ENCODE results near the gene ZNF155.

The ZNF155 gene

DNA sequence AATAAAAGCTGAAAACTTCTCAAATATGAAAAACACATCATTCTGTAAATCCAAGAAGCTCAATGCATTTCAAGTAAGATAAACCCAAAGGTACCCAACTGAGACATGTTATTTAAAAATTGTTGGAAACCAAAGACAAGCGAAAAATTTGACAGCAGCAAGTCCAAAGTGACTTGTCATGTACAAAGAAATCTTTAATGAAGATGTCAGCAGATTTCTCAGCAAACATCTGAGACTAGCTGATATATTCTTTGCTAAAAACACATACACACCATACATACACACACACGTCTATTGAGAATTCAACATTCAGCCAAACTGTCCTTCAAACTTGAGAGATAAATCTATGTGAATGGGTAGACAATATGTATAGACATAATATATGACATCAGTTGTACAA is 35.5 kb downstream of the ZNF155 start:
- no peaks in the 10 kb centered on the region for H3K36me3 ChIP-seq (ENCODE audit: control insufficient read depth, insufficient read depth, low read length)
- H3K27ac ChIP-seq (ENCODE audit: low read depth, low read length), result no peak overlapping the region
- H3K27me3 ChIP-seq (ENCODE audit: control insufficient read depth, insufficient read depth, low read length), result no peaks in the 10 kb centered on the region
- no peak overlapping the region for H3K9ac ChIP-seq (ENCODE audit: low read length)
- H3K4me1 ChIP-seq (ENCODE audit: control insufficient read depth, insufficient read depth, low read length), result no peaks in the 10 kb centered on the region
- no peak overlapping the region for H3K4me3 ChIP-seq (ENCODE audit: low read length)

DNA sequence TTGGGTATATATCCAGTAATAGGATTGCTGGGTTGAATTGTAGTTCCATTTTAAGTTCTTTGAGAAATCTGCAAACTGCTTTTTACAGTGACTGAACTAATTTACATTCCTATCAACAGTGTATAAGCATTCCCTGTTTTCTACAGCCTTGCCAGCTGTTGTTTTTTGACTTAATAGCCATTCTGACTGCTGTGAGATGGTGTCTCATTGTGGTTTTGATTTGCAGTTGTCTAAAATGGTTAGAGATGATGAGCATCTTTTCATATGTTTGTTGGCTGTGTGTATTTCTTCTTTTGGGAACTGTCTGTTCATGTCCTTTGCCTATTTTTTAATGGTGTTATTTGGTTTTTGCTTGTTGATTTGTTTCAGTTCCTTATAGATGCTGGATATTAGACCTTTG is 37.2 kb downstream of the ZNF155 start:
- Histone ChIP-seq H3K4me3 (ENCODE audit: low read length) (no peak overlapping the region), H3K27me3 (ENCODE audit: control insufficient read depth, insufficient read depth, low read length) (no peaks in the 10 kb centered on the region), H3K4me1 (ENCODE audit: control insufficient read depth, insufficient read depth, low read length) (no peaks in the 10 kb centered on the region), H3K9ac (ENCODE audit: low read length) (no peak overlapping the region), H3K36me3 (ENCODE audit: control insufficient read depth, insufficient read depth, low read length) (no peaks in the 10 kb centered on the region), H3K27ac (ENCODE audit: low read depth, low read length) (no peak overlapping the region)

DNA sequence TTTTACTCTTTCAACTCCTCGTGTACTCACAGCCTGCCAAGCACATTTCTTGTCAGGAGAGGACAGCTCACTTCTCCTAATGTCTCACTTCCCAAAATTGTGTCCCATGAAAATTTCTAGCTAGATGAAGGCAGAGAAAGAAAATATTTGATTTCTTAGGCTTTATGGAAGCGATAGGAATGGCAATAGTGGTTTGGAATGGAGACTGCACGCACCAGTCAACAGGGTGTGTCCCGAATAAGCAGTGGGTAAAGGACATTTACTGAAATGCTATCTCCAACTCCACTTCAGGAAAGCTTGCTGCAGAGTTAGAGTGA is 40.9 kb downstream of the ZNF155 start:
- no peaks in the 10 kb centered on the region for H3K4me1 ChIP-seq (ENCODE audit: control insufficient read depth, insufficient read depth, low read length)
- peak overlapping the region; percentile 94 for H3K4me3 ChIP-seq (ENCODE audit: low read length)
- no peak overlapping the region for H3K9ac ChIP-seq (ENCODE audit: low read length)
- H3K36me3 ChIP-seq (ENCODE audit: control insufficient read depth, insufficient read depth, low read length), result peaks cover 13% of the 10 kb centered on the region
- no peaks in the 10 kb centered on the region for H3K27me3 ChIP-seq (ENCODE audit: control insufficient read depth, insufficient read depth, low read length)
- peak overlapping the region; percentile 28 for H3K27ac ChIP-seq (ENCODE audit: low read depth, low read length)

DNA sequence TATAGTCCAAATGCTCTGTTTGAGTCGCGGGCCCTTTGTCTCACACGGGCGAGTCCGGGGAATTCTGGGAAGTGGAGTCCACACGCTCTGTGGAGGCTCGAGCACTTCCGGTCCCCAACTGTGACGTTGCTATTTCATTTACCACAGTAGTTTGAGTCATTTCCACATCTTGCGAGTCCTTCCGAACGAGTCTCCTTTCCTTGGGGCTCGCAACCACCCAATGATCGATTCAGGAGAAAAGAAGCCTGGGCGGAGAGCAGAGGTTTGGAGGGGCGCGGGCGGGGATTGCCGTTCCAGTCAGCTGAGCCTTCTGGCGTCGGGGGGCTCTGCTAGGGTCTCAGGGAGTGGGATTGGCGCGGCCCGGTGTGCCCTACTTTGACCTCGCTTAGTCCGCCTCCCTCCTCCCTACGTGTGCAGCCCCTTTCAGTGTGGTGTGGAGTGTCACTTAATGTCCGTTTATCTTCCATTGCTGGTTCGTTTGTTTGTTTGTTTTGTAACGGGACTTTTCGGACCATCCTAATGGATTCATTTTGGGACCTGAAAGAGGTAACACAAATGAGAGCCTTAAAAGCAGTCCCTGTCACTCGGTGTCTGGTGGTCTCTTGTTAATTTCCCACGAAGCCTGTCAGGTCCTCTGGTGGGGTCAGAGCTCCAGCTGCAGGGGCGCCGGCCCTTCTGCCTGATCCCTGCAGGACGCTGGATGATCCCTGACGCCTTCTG is 41.4 kb downstream of the ZNF155 start, which contains the start of gene ZNF222:
ZNF222 (plus strand) TSS at position 163 of the 720 bp plus-strand sequence; CDS start at position 221, 58 bp downstream.
- H3K36me3 ChIP-seq (ENCODE audit: control insufficient read depth, insufficient read depth, low read length), result peaks cover 13% of the 10 kb centered on the region
- H3K27ac ChIP-seq (ENCODE audit: low read depth, low read length), result peak within 1 kb of the TSS; percentile 28
- H3K4me1 ChIP-seq (ENCODE audit: control insufficient read depth, insufficient read depth, low read length), result no peaks in the 10 kb centered on the region
- H3K27me3 ChIP-seq (ENCODE audit: control insufficient read depth, insufficient read depth, low read length), result no peaks in the 10 kb centered on the region
- peak within 1 kb of the TSS; percentile 94 for H3K4me3 ChIP-seq (ENCODE audit: low read length)
- peak within 1 kb of the TSS; percentile 34 for H3K9ac ChIP-seq (ENCODE audit: low read length)

DNA sequence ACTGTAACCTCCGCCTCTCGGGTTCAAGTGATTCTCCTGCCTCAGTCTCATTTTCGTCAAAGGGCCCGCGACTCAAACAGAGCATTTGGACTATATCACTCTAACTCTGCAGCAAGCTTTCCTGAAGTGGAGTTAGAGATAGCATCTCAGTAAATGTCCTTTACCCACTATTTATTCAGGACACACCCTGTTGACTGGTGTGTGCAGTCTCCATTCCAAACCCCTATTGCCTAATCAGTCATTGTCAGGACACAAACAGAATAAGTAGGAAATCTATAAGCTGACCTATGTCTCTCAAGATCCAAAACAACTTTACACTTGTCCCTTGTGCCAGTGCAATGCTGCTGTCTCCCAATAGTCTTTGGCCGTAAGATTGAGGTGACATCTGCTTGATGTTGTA is 42.6 kb downstream of the ZNF155 start:
- Histone ChIP-seq H3K4me1 (ENCODE audit: control insufficient read depth, insufficient read depth, low read length) (no peaks in the 10 kb centered on the region), H3K27me3 (ENCODE audit: control insufficient read depth, insufficient read depth, low read length) (no peaks in the 10 kb centered on the region), H3K36me3 (ENCODE audit: control insufficient read depth, insufficient read depth, low read length) (peaks cover 18% of the 10 kb centered on the region), H3K4me3 (ENCODE audit: low read length) (no peak overlapping the region), H3K9ac (ENCODE audit: low read length) (no peak overlapping the region), H3K27ac (ENCODE audit: low read depth, low read length) (no peak overlapping the region)

DNA sequence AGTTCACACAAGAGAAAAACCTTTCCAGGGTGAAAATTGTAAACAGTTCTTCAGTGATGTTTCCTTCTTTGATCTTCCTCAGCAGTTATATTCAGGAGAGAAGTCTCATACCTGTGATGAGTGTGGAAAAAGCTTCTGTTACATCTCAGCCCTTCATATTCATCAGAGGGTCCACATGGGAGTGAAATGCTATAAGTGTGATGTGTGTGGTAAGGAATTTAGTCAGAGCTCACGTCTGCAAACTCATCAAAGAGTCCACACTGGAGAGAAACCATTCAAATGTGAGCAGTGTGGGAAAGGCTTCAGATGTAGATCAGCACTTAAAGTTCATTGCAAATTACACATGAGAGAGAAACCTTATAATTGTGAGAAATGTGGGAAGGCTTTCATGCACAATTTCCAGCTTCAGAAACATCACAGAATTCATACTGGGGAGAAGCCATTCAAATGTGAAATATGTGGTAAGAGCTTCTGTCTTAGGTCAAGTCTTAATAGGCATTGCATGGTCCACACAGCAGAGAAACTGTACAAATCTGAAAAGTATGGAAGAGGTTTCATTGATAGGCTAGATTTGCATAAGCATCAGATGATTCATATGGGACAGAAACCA is 48.1 kb downstream of the ZNF155 start:
- H3K36me3 ChIP-seq (ENCODE audit: control insufficient read depth, insufficient read depth, low read length), result peaks cover 27% of the 10 kb centered on the region
- no peak overlapping the region for H3K27ac ChIP-seq (ENCODE audit: low read depth, low read length)
- no peak overlapping the region for H3K9ac ChIP-seq (ENCODE audit: low read length)
- H3K27me3 ChIP-seq (ENCODE audit: control insufficient read depth, insufficient read depth, low read length), result no peaks in the 10 kb centered on the region
- no peaks in the 10 kb centered on the region for H3K4me1 ChIP-seq (ENCODE audit: control insufficient read depth, insufficient read depth, low read length)
- H3K4me3 ChIP-seq (ENCODE audit: low read length), result no peak overlapping the region

DNA sequence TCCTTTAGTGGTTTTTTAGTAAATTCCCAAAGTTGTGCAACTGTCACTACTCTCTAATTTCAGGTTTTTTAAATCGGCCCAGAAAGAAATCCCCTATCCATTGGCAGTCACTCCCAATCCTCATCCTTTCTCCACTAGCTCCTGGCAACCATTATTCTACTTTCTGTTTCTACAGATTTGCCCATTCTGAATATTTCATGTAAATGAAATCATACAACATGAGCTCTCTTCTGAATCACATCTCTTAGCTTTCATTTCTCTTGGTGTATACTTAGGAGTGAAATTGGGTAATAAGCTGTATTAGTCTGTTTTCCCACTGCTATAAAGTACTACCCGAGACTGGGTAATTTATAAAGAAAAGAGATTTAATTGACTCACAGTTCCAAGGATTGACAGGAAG is 58.2 kb downstream of the ZNF155 start:
- H3K27ac ChIP-seq (ENCODE audit: low read depth, low read length), result no peak overlapping the region
- H3K27me3 ChIP-seq (ENCODE audit: control insufficient read depth, insufficient read depth, low read length), result no peaks in the 10 kb centered on the region
- H3K4me1 ChIP-seq (ENCODE audit: control insufficient read depth, insufficient read depth, low read length), result no peaks in the 10 kb centered on the region
- no peak overlapping the region for H3K9ac ChIP-seq (ENCODE audit: low read length)
- no peak overlapping the region for H3K4me3 ChIP-seq (ENCODE audit: low read length)
- no peaks in the 10 kb centered on the region for H3K36me3 ChIP-seq (ENCODE audit: control insufficient read depth, insufficient read depth, low read length)

Data from rectal smooth muscle tissue (tissue), 1 donor.